BLaER1 treated with 17β-estradiol and CSF1 and Interleukin-3, amounts not matched to agents 10 nM and 100 nM (cell line): Measurements from ENCODE around the gene FAR2.
"Not testable (repeated sequence)": the region's sequence is repeated elsewhere in the genome, so short reads cannot be mapped to it uniquely, and the experiment has no call there.

Experiments used
- H3K27ac ChIP-seq, 11 experiments: shearing (Covaris generic); formaldehyde crosslinking; 2 replicates each; pipeline ENCODE4 v1.8.1; 2022
- H3K27me3 ChIP-seq, 11 experiments: shearing (Covaris generic); formaldehyde crosslinking; 2 replicates each; pipeline ENCODE4 v1.8.1; 2022
- H3K36me3 ChIP-seq, 11 experiments: shearing (Covaris generic); formaldehyde crosslinking; 2 replicates each; pipeline ENCODE4 v1.8.1; 2022
- H3K4me1 ChIP-seq, 10 experiments: shearing (Covaris generic); formaldehyde crosslinking; 2 replicates each; pipeline ENCODE4 v1.8.1; 2022
- H3K4me2 ChIP-seq, 11 experiments: shearing (Covaris generic); formaldehyde crosslinking; 2 replicates each; pipeline ENCODE4 v1.8.1; 2022
- H3K4me3 ChIP-seq, 10 experiments: shearing (Covaris generic); formaldehyde crosslinking; 2 replicates each; pipeline ENCODE4 v1.8.1; 2022
- H3K9ac ChIP-seq, 11 experiments: shearing (Covaris generic); formaldehyde crosslinking; 2 replicates each; pipeline ENCODE4 v1.8.1; 2022
- H3K9me3 ChIP-seq, 11 experiments: shearing (Covaris generic); formaldehyde crosslinking; replicated peaks in 1 of 11; 2 replicates each; pipeline ENCODE4 v1.8.1; 2022
- H4K20me1 ChIP-seq, 11 experiments: shearing (Covaris generic); formaldehyde crosslinking; 2 replicates each; pipeline ENCODE4 v1.8.1; 2022
- Cebpa-rat ChIP-seq, 11 experiments: shearing (Covaris generic); IDR thresholded peaks; 2 replicates each; pipeline ENCODE4 v1.8.1; 2022

Gene FAR2

GRCh38 chr12:29171421-29172258 lies 22.6 kb downstream of the FAR2 start:
- no peak overlapping the region for H3K4me2 ChIP-seq
- TF ChIP-seq Cebpa-rat (IDR thresholded peaks at IDR 0.05) = no peak
- peaks cover 0 to 82% (median 0%) of the 10 kb centered on the region in 11 experiments; a peak in 7 of 22 replicates for H3K27me3 ChIP-seq
- no peak overlapping the region; a peak in 1 of 20 replicates for H3K4me3 ChIP-seq
- H3K4me1 ChIP-seq = peaks cover 0 to 2% (median 0%) of the 10 kb centered on the region in 10 experiments; a peak in 5 of 20 replicates
- no peak overlapping the region for H3K27ac ChIP-seq
- H4K20me1 ChIP-seq = no peaks in the 10 kb centered on the region
- no peak overlapping the region for H3K9ac ChIP-seq
- peaks cover 54 to 86% (median 71%) of the 10 kb centered on the region in 11 experiments for H3K9me3 ChIP-seq
- H3K36me3 ChIP-seq = peaks cover 9 to 70% (median 42%) of the 10 kb centered on the region in 11 experiments

- Histone ChIP-seq H3K36me3 (peaks cover 2 to 37% (median 16%) of the 10 kb centered on the region in 11 experiments), H3K4me3 (no peak overlapping the region), H3K9me3 (peaks cover 26 to 43% (median 40%) of the 10 kb centered on the region in 11 experiments), H3K27me3 (peaks cover 0 to 55% (median 0%) of the 10 kb centered on the region in 11 experiments; a peak in 4 of 22 replicates), H4K20me1 (no peaks in the 10 kb centered on the region), H3K4me1 (peaks cover 0 to 10% (median 5%) of the 10 kb centered on the region in 10 experiments; a peak in 8 of 20 replicates), H3K9ac (no peak overlapping the region), H3K4me2 (peak overlapping the region in 7 of 11 experiments; percentile 2 to 58 (median 29); a peak in 7 of 22 replicates), H3K27ac (no peak overlapping the region)
- TF ChIP-seq Cebpa-rat (IDR thresholded peaks at IDR 0.05) = no peak
These were observed 27.9 kb downstream of the FAR2 start for GRCh38 chr12:29176941-29177340.

- H3K27me3 ChIP-seq = peaks cover 0 to 32% (median 0%) of the 10 kb centered on the region in 11 experiments; a peak in 4 of 22 replicates
- H3K4me3 ChIP-seq, H3K9ac ChIP-seq, H3K4me2 ChIP-seq, H3K36me3 ChIP-seq, H3K4me1 ChIP-seq, H3K27ac ChIP-seq, H4K20me1 ChIP-seq: not testable (repeated sequence)
- H3K9me3 ChIP-seq = peaks cover 7 to 18% (median 10%) of the 10 kb centered on the region in 11 experiments; a peak in 18 of 22 replicates
These were observed 33.2 kb downstream of the FAR2 start for GRCh38 chr12:29182247-29182646.

- no peaks in the 10 kb centered on the region for H3K4me1 ChIP-seq
- no peak overlapping the region for H3K27ac ChIP-seq
- no peak overlapping the region for H3K9ac ChIP-seq
- H3K4me3 ChIP-seq = no peak overlapping the region
- TF ChIP-seq Cebpa-rat (IDR thresholded peaks at IDR 0.05) = no peak
- no peaks in the 10 kb centered on the region for H4K20me1 ChIP-seq
- peaks cover 0 to under 1% (median 0%) of the 10 kb centered on the region in 11 experiments; a peak in 1 of 22 replicates for H3K36me3 ChIP-seq
- H3K4me2 ChIP-seq = no peak overlapping the region
- peaks cover 0 to 17% (median 0%) of the 10 kb centered on the region in 11 experiments; a peak in 3 of 22 replicates for H3K27me3 ChIP-seq
- H3K9me3 ChIP-seq = peaks cover 0 to 5% (median under 1%) of the 10 kb centered on the region in 11 experiments; a peak in 7 of 22 replicates
These were observed 38.7 kb downstream of the FAR2 start for GRCh38 chr12:29187756-29188155.

GRCh38 chr12:29191267-29191850 lies 42.3 kb downstream of the FAR2 start:
- Histone ChIP-seq H3K4me2 (no peak overlapping the region), H3K9me3 (no peaks in the 10 kb centered on the region; a peak in 1 of 22 replicates), H4K20me1 (no peaks in the 10 kb centered on the region), H3K27me3 (peaks cover 0 to 8% (median 0%) of the 10 kb centered on the region in 11 experiments; a peak in 2 of 22 replicates), H3K9ac (no peak overlapping the region), H3K36me3 (no peaks in the 10 kb centered on the region), H3K27ac (no peak overlapping the region), H3K4me1 (no peaks in the 10 kb centered on the region), H3K4me3 (no peak overlapping the region)
- TF ChIP-seq Cebpa-rat (IDR thresholded peaks at IDR 0.05) = no peak

GRCh38 chr12:29198901-29199300 lies 49.8 kb downstream of the FAR2 start:
- H4K20me1 ChIP-seq = no peaks in the 10 kb centered on the region
- peaks cover 6 to 19% (median 14%) of the 10 kb centered on the region in 11 experiments; a peak in 15 of 22 replicates for H3K9me3 ChIP-seq
- no peak overlapping the region for H3K4me2 ChIP-seq
- H3K27me3 ChIP-seq = no peaks in the 10 kb centered on the region
- TF ChIP-seq Cebpa-rat (IDR thresholded peaks at IDR 0.05) = no peak
- no peak overlapping the region for H3K9ac ChIP-seq
- H3K4me1 ChIP-seq = no peaks in the 10 kb centered on the region
- no peak overlapping the region for H3K4me3 ChIP-seq
- no peak overlapping the region for H3K27ac ChIP-seq
- H3K36me3 ChIP-seq = peaks cover 0 to 15% (median 3%) of the 10 kb centered on the region in 11 experiments; a peak in 6 of 22 replicates

GRCh38 chr12:29200586-29200985 lies 51.5 kb downstream of the FAR2 start:
- Histone ChIP-seq H3K27me3 (no peaks in the 10 kb centered on the region), H3K4me2 (no peak overlapping the region), H3K36me3 (peaks cover 0 to 15% (median 5%) of the 10 kb centered on the region in 11 experiments; a peak in 7 of 22 replicates), H3K9me3 (peaks cover 10 to 30% (median 20%) of the 10 kb centered on the region in 11 experiments; a peak in 18 of 22 replicates), H3K27ac (no peak overlapping the region), H3K4me1 (no peaks in the 10 kb centered on the region), H3K9ac (no peak overlapping the region), H4K20me1 (no peaks in the 10 kb centered on the region), H3K4me3 (no peak overlapping the region)
- no peak for TF ChIP-seq Cebpa-rat (IDR thresholded peaks at IDR 0.05)

- Histone ChIP-seq H3K4me1 (peaks cover 0 to 5% (median 3%) of the 10 kb centered on the region in 10 experiments; a peak in 14 of 20 replicates), H3K27me3 (no peaks in the 10 kb centered on the region), H3K4me3 (no peak overlapping the region), H3K9me3 (peaks cover 10 to 30% (median 20%) of the 10 kb centered on the region in 11 experiments; a peak in 18 of 22 replicates), H3K36me3 (peaks cover 0 to 15% (median 5%) of the 10 kb centered on the region in 11 experiments; a peak in 7 of 22 replicates), H3K4me2 (no peak overlapping the region), H3K9ac (no peak overlapping the region), H4K20me1 (no peaks in the 10 kb centered on the region), H3K27ac (no peak overlapping the region)
- TF ChIP-seq Cebpa-rat (IDR thresholded peaks at IDR 0.05) = no peak
These were observed 52.2 kb downstream of the FAR2 start for GRCh38 chr12:29201296-29201695.

- no peak overlapping the region for H3K4me3 ChIP-seq
- peaks cover 10 to 30% (median 20%) of the 10 kb centered on the region in 11 experiments; a peak in 18 of 22 replicates for H3K9me3 ChIP-seq
- peaks cover 0 to 15% (median 5%) of the 10 kb centered on the region in 11 experiments; a peak in 7 of 22 replicates for H3K36me3 ChIP-seq
- peaks cover 0 to 10% (median 8%) of the 10 kb centered on the region in 10 experiments; a peak in 18 of 20 replicates for H3K4me1 ChIP-seq
- no peak overlapping the region for H3K9ac ChIP-seq
- H3K27ac ChIP-seq = no peak overlapping the region
- no peaks in the 10 kb centered on the region for H3K27me3 ChIP-seq
- no peak overlapping the region for H3K4me2 ChIP-seq
- TF ChIP-seq Cebpa-rat (IDR thresholded peaks at IDR 0.05) = no peak
- H4K20me1 ChIP-seq = no peaks in the 10 kb centered on the region
These were observed 52.7 kb downstream of the FAR2 start for GRCh38 chr12:29201746-29202145.
